DOHH2 (cell line): Measurements from ENCODE around the gene TMCC1.

Experiments
- CTCF ChIP-seq: fragments of 200-600 bp; sonication (generic); IDR thresholded peaks from one replicate; pipeline ENCODE4 v1.5.1; 2014; ENCODE audit warnings: antibody characterized with exemption, mild to moderate bottlenecking, low read depth, low read length; ENCODE audit not compliant: poor library complexity, severe bottlenecking
- EZH2phosphoT487 ChIP-seq: fragments of 200-600 bp; sonication (generic); IDR thresholded peaks from 2 replicates; pipeline ENCODE4 v1.6.1; 2017; ENCODE audit warnings: borderline replicate concordance, mild to moderate bottlenecking, antibody characterized with exemption, low read length, moderate library complexity, mixed read lengths

DNA sequence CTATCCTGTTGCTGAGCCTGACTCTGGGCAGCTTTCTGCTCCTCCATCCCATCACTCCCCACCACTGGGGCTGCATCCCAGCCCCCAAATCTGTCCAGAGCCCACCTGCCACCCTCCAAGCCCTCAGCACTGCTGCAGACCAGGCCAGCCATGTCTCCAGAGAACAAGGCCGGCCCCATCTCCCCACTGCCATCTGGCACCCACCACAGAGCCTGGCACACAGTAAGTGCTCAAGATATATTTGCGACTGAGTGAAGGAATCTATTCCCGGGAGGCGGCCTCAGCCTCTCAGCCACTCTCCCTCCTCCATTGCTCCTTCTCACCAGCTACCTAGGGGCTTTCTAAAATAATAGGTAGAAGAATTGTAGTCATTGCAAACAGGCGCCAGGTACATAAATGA, 291.8 kb downstream of the TMCC1 start:
- no peak for TF ChIP-seq CTCF
- TF ChIP-seq EZH2phosphoT487: no peak
